Choroid plexus epithelial cell (primary cell): ENCODE measurements around the gene MICA.
A peak's percentile ranks its signal among the peaks of the same experiment; 100 is the strongest.
"Not testable (repeated sequence)": the region's sequence is repeated elsewhere in the genome, so short reads cannot be mapped to it uniquely, and the experiment has no call there.

Source experiments
- DNase-seq: peaks from one replicate; pipeline ENCODE4 v3.0.0-alpha.2; 2010; ENCODE audit warnings: low read depth
- H3K4me3 ChIP-seq: 2 replicates; pipeline ENCODE4 v1.5.1; 2011; ENCODE audit warnings: low read depth, mild to moderate bottlenecking, control low read depth, low read length, moderate library complexity
- CTCF ChIP-seq: conservative IDR thresholded peaks from 2 replicates; pipeline ENCODE4 v1.5.1; 2011; ENCODE audit warnings: low read depth, mild to moderate bottlenecking, control low read depth, inconsistent platforms, low read length, moderate library complexity

Gene MICA

GRCh38 chr6:31394381-31394780, 9.0 kb upstream of the MICA start:
- no peak for DNase-seq
- no peak overlapping the region for H3K4me3 ChIP-seq
- no peak for TF ChIP-seq CTCF

DNA sequence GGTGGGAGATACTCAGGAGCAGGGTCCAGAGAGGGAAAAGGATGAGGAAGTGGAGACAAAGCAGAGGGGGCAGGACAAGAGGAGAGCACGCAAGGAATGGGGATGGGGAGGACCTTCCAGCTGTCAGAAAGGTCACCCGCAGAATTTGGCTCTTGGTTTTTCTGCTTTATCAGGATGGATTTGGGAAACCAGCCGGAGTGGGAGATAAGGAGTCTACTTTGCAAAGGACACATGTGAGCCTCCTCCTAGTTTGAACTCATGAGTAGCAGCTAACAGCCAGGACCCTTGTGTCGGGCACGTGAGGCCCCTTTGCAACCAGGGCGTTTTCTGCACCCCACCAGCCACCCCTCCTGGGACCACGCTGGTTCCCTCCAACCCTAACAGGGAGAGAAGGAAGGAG, 7.6 kb upstream of the MICA start:
- no peak for DNase-seq
- TF ChIP-seq CTCF = no peak
- no peak overlapping the region for H3K4me3 ChIP-seq

- no peak overlapping the region for H3K4me3 ChIP-seq
- peak; percentile 88 for DNase-seq
- TF ChIP-seq CTCF = peak; percentile 87
These were observed 6.8 kb upstream of the MICA start for GRCh38 chr6:31396422-31397152.

- not testable (repeated sequence) for DNase-seq, H3K4me3 ChIP-seq
These were observed 6.3 kb upstream of the MICA start for GRCh38 chr6:31397153-31397499.

DNA sequence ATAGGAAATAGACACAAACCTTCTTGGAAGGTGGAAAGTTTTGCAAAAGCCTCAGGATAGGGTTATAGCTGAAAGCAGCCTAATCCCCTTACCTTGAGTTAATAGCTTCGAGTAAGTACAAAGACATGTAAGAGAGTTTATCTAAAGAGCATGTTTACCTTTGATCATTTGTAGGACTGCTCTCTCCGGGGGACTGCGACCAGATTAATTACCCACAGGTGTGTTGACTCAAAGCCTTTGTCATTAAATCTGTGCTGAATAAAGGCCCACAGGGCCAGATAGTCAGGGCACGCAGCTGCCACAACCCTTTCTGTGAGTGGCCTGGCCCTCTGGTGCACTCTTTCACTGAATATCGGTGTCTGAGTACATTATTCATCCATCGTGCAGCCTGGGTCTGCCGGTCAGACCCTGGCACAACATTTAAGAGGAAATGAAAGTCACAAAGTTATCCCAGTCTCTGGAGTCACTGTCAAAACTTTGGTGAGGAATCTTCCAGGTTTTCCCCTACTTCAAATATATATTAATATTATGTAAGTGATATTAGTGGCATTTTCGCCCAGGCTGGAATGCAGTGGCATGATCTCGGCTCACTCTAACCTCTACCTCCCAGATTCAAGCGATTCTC, 5.4 kb upstream of the MICA start:
- H3K4me3 ChIP-seq = no peak overlapping the region
- no peak for TF ChIP-seq CTCF
- DNase-seq = no peak

DNA sequence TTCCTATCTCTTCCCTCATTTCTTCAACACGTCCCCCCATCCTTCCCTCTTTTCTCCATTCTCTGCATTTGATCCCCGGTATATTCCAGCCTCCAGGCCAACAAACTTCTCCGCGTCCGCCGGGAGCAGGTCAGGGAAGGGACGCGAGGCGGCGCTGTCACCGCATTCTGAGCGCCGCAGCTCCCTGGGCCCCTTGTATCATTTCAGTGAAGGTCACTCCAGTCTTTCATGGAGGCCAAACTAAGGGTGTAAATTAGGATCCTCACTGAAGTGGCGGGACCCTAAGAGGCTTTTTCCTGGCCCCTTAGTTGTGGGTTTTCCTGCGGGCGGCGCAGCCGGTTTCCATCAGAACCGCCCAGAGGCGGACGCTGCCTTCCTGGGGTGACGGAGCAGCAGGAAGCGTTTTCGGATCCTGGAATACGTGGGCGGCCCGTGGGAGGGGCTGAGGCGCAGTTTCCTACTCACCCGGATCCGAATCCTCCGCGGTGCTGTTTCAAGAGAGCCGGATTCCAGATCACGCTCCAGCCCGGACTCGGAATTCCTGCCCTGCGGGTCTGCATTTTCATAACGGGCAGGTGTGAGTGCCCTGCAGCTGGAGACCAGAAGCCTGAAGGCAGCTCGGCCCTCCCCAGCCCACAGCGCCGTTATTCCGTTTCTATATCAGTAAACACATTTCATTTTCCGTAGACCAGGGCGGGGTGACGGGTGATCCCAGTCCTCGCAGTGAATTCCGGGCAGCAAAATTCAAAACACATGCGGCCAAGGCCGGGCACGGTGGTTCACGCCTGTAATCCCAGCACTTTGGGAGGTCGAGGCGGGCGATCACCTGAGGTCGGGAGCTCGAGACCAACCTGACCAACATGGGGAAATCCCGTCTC, 3.6 kb upstream of the MICA start:
- peak; percentile 94 for TF ChIP-seq CTCF
- H3K4me3 ChIP-seq = peak overlapping the region; percentile 78
- peak; percentile 88 for DNase-seq
